HepG2 (cell line): ENCODE results near the gene CATSPERD.

Source experiments
- AHR ChIP-seq: IDR thresholded peaks from 2 replicates; pipeline ENCODE4 v1.6.1; 2018; ENCODE audit warnings: missing genetic modification reagents, missing compliant biosample characterization
- FOXO4 ChIP-seq: sonication (generic); formaldehyde crosslinking; conservative IDR thresholded peaks from 2 replicates; pipeline ENCODE4 v1.8.1; 2023; ENCODE audit warnings: missing genetic modification reagents
- JUND ChIP-seq: sonication (generic); formaldehyde crosslinking; IDR thresholded peaks from 2 replicates; pipeline ENCODE4 v1.8.0; 2022; ENCODE audit warnings: mild to moderate bottlenecking, missing genetic modification reagents
- KLF12 ChIP-seq: sonication (generic); formaldehyde crosslinking; IDR thresholded peaks from 2 replicates; pipeline ENCODE4 v1.4.0; 2020; ENCODE audit warnings: missing genetic modification reagents, borderline replicate concordance
- MAX ChIP-seq: IDR thresholded peaks from 2 replicates; pipeline ENCODE4 v1.6.1; 2012; ENCODE audit warnings: inconsistent platforms
- POLR2AphosphoS5 ChIP-seq: IDR thresholded peaks from 2 replicates; pipeline ENCODE4 v1.6.1; 2012; ENCODE audit warnings: low read depth, low read length
- REPIN1 ChIP-seq: sonication (generic); formaldehyde crosslinking; IDR thresholded peaks from 2 replicates; pipeline ENCODE4 v1.8.0; 2022; ENCODE audit warnings: missing genetic modification reagents, low read depth, mild to moderate bottlenecking, borderline replicate concordance
- REST ChIP-seq, 2 experiments: IDR thresholded peaks; 2 replicates each; pipeline ENCODE4 v1.6.1; 2011 to 2012; ENCODE audit warnings: low read length in 2 of 2, borderline replicate concordance in 1 of 2, low read depth in 1 of 2, mild to moderate bottlenecking in 1 of 2, moderate library complexity in 1 of 2
- TAF1 ChIP-seq: sonication (generic); formaldehyde crosslinking; IDR thresholded peaks from 2 replicates; pipeline ENCODE4 v1.4.0; 2020; ENCODE audit warnings: missing genetic modification reagents
- ZNF333 ChIP-seq: sonication (generic); formaldehyde crosslinking; IDR thresholded peaks from 2 replicates; pipeline ENCODE4 v1.4.0; 2020; ENCODE audit warnings: mild to moderate bottlenecking, missing genetic modification reagents, borderline replicate concordance
- ZNF503 ChIP-seq: sonication (generic); formaldehyde crosslinking; IDR thresholded peaks from 2 replicates; pipeline ENCODE4 v1.4.0; 2020; ENCODE audit warnings: missing genetic modification reagents

- TF ChIP-seq JUND (no peak), REST (IDR thresholded peaks at IDR 0.05; ENCODE audit: borderline replicate concordance in 1 of 2, low read depth in 1 of 2, low read length in 2 of 2) (no peak), MAX (no peak), TAF1 (CRISPR knock-in tag) (no peak), REPIN1 (CRISPR knock-in tag) (no peak), ZNF333 (CRISPR knock-in tag) (no peak), POLR2AphosphoS5 (no peak), FOXO4 (CRISPR knock-in tag) (no peak), KLF12 (CRISPR knock-in tag) (no peak), ZNF503 (no peak), AHR (CRISPR knock-in tag) (no peak)
Observed at GRCh38 chr19:5789351-5789761, 68.9 kb downstream of the CATSPERD start.
